GM21515 (cell line): ENCODE results near the gene MLXIP.
"Not testable (repeated sequence)": the region's sequence is repeated elsewhere in the genome, so short reads cannot be mapped to it uniquely, and the experiment has no call there.

ENCODE experiments used
- ATAC-seq: cut with Tn5 transposase; IDR thresholded peaks from one replicate; pipeline ENCODE4 v1.9.1; 2021; ENCODE audit not compliant: unreplicated experiment

MLXIP gene

DNA sequence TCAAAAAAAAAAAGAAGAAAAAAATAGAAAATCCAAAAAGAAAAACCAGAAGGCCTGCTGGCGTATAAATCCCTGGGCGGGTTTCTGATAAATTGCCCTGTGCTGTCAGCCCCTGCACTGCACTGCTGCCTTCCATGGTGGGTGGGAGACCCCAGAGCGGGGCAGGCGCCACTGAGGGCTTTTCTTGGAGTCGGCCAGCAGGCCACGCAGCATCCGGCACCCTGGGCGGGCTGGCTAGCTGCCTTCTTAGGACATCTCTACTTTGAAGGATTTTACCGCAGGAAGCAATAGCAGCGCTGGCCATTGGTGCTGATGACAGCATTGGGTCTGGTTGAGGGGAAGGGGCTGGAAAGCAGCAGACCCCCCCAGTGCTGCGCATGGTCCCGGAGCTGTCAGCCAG is 66.3 kb downstream of the MLXIP start:
- ATAC-seq = no peak

GRCh38 chr12:122145505-122146330 is 67.2 kb downstream of the MLXIP start:
- no peak for ATAC-seq

GRCh38 chr12:122147514-122148290 is 69.1 kb downstream of the MLXIP start:
- no peak for ATAC-seq

DNA sequence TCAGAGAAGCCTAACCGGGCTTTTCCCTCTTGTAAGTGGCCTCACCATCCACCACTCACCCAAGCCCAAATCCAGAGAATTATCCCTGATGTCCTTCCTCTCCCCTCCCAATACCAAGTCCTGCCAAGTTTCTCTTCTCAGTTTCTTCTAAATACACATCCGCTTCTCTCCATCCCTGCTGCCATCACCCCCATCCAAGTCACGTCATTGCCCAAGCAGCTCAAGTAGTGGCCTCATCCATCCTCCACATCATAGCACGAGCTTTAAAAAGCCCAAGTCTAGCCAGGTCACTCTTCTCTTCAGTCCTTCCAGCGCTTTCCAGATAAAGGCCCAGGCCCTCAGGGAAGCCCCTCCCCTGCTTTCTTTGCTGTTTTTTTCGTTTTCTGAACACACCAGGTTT is 70.1 kb downstream of the MLXIP start:
- ATAC-seq = no peak

DNA sequence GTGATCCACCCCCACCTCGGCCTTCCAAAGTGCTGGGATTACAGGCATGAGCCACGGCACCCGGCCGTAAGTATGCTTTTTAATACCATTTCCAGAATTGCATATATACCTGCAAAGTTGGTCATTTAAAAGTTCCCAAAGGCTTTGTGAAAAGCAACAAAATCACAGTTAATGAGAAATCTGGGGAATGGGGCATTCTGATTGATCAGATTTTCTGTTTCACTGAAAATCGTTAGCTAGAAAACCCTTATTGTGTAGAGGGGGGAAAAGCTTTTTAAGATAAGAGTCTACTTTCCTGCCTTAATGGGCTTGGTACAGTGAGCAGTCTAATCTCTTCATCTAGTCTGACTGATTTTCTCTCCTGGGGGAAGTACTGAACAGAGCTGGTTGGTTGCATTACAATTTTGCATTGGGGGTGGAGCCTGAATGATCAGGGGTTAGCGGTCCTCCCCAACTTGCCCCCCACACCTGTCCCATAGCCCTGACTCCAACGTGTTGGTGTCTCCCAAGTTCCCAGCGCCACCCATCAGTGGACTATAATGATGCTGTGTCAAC is 71.6 kb downstream of the MLXIP start:
- no peak for ATAC-seq

DNA sequence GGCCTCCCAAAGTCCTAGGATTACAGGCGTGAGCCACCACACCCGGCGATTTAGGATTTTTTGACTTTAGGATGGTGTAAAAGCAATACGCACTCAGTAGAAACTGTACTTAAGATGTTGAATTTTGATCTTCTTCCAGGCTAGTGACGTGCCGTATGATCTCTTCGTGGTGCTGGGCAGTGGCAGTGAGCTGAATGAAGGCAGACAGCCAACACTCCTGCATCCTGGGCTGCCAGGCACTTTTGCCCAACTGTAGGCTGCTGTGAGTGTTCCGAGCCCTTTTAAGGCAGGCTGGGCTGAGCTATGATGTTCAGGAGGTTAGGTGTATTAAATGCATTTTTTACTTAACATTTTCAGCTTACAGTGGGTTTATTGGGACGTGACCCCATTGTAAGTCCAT is 74.2 kb downstream of the MLXIP start:
- ATAC-seq = no peak

DNA sequence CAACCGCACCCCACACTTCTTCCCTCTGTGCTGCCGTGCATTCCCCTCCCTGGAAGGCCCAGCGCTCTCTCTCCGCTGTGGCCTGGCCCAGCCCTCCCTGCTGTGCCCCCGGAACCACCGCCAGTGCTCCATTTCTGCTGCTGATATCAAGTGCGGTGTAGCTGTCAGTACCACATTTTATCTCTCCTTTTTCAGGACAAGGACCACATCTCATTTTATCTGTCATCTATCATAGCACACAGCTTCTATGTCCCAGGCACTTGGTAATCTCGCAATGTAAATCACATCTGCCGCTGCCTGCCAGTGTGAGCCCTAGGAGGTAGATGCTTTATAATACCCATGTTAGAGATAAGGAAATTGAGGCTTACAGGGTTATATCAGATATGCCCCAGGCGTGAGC is 77.1 kb downstream of the MLXIP start:
- no peak for ATAC-seq

- no peak for ATAC-seq
Measured at GRCh38 chr12:122158700-122159285, 80.2 kb downstream of the MLXIP start.

DNA sequence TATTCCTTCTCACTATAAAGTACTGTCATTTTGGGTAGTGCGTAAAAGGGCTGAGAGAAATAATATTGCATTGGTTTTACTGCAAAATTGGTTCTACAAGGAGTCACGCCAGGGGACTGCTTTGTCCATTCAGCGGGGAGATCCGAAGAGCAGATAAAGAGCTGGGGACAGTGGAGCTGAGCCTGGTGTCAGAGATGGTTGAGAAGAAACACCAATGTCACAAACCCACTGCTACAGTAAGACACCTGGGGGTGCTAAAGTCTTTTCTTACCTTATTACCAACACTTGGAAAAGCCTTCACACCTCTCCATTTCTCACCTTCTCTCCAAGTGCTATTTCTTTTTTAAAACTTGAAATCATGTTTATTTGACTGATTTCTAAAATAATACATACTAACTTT is 81.3 kb downstream of the MLXIP start:
- ATAC-seq = no peak

DNA sequence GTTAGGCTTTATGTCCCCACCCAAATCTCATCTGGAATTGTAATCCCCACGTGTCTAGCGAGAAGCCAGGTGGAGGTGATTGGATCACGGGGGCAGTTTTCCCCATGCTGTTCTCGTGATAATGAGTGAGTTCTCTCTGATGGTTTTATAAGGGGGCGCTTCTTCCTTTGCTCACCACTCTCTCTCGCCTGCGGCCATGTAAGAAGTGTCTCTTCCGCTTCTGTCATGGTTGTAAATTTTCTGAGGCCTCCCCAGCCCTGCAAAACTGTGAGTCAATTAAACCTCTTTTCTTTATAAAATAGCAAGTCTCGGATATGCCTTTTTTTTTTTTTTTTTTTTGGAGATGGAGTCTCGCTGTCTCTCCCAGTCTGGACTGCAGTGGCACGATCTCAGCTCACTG is 82.2 kb downstream of the MLXIP start:
- ATAC-seq = no peak

DNA sequence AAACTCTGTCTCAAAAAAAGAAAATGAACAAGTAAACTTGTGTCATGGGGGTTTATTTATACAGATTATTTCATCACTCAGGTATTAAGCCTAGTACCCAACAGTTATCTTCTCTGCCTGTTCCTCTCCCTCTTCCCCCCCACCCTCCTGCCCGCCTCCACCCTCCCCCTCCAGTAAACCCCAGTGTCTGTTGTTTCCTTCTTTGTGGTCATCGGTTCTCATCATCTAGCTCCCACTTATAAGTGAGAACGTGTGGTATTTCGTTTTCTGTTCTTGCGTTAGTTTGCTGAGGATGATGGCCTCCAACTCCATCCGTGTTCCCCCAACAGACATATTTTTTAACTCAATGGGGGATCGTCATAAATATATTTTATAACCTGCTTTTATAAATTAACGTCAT is 83.1 kb downstream of the MLXIP start:
- no peak for ATAC-seq

- ATAC-seq = no peak
Measured at GRCh38 chr12:122162976-122163375, 84.4 kb downstream of the MLXIP start.

DNA sequence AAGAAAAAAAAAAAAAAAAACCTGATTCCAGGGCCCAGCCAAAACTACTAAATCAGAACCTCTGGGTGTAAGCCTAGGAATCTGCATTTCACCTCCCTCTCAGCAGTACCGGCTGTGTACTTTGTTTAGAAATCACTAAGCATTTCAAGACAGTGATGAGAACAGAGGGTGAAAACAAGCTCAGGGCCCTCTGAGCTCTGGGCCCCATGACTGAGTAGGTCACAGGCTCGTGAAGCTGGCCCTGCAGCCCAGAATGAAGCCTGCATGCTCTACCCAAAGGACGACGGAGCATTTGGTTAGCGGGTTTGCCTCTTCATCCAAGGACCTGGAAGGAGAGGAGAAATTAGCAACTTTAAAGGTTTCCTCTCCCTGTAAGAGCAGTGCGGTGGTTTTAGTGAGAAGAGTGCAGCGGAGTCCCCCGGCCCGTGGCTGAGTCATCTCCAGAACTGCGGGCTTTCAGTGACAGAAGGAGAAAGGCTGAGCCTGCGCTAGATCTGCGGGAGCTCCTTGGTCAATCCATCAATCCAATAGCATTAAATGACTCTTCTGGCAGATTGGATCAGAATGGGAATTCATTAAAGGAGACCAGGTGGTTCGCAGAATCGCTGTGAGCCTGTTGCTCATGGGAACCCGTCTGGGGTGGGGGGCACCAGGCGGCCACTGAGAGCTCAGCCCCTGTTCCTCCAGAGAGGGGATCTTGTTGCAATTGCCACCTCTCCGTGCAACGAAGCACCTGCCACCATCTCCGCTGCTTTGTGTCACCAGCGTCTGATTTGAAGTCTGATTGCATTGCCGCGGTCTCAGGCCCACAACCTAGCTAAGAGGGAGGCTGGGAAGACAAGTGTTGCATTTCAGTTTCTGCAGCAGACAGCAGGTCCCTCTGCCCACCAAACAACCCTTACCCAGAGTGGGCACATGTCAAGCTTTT is 88.1 kb downstream of the MLXIP start:
- peak; percentile 62 for ATAC-seq

DNA sequence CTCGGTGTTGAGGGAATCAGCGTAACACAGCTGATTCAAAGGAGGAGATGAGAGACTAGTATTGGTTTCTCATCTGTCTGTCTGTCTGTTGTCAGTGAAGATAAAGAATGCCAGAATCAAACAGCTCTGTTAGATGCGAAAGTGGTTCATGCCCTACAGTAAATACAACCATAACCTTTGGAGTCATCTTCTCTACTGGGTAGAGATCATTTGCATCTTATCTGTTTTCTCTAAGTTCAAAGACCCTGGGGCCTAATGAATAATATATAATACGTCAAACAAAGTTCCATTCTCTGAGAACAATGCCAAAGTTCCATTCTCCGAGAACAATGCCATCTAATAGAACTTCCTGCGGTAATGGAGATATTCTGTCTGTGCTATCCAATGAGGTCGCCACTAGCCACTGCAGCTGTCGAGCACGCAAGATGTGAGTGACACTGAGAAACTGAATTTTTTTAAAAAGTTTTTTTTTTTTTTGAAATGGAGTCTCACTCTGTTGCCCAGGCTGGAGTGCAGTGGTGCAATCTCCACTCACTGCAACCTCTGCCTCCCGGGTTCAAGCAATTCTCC is 88.9 kb downstream of the MLXIP start:
- ATAC-seq = no peak

- ATAC-seq = no peak
Measured at GRCh38 chr12:122168492-122168891, 89.9 kb downstream of the MLXIP start.

DNA sequence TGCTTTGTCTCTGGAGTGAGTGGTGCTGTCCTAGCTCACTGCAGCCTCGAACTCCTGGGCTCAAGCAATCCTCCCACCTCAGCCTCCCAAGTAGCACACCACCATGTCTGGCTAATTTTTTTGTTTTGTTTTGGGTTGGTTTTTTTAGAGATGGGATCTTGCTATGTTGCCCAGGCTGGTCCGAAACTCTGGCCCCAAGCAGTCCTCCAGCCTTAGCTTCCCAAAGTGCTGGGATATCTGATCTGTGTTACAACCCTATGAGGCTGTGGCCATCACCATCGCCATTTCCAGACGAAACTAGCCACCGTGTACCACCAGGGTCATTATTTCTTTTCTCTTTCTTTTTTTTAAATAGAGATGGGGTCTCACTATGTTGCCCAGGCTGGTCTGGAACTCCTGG is 92.8 kb downstream of the MLXIP start:
- no peak for ATAC-seq

DNA sequence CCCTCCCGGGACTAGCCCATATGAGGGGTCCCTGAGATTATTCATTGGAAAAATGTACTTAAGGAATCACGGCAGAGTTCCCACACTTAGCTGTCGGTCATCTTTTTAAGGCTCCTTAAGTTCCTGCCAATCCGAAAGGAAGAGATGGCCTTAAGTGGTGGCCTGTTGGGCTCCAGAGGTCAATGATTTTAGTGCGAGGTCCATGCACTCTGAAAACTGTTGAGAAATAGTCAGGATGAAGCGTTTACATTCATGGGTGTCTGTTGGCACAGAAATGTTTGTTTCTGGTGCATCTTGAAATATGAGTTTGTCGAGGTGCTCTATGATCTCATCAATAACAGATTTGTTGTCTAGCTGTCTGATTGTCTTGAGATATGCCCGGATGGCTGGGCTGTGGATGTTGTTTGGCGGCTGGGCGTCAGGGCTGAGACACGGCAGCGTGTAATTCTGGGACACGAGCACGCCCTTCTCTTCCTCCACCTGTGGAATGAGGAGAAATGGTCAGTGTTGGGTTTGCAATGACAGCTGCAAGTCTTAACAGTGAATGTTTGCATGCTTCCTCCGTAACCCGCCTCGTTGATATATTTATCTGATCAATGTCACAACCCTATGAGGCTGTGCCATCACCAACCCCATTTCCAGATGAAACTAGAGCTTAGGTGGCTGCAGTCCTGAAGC is 93.8 kb downstream of the MLXIP start:
- no peak for ATAC-seq

DNA sequence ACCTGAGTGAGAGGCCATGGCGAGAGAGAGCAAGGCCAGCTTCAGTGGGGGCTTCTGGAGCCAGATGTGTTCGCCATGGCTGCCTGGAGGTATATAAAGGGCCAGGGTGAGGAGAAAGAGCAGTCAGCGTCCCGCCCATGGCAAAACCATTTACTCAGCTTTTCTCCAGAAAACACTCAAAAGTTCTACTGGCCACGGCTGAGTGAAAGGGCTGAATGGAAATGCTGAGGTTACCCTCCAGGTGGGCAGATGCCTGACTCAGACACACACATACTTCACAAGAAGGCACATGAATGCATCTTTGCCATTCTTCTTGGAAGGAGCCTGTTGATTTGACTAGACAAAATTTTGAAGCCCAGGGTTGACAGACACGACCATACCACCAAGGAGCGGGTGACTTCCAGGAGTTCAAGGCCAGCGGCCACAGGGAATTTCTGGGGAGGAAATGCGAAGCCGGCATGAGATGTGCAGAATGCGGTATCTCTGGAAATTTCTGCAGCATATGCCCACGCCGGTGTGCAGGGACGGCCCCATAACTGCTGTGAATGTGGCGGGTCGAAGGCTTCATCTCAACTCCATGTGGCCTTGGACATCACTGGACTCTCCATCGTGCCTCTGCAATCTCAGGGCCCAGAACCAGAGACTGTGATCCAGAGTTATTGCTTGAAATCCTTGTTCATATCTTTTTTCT is 95.7 kb downstream of the MLXIP start, which contains the start of gene IL31:
TSS of gene IL31 (minus strand) at position 67 of the 691 bp plus-strand sequence. CDS start at position 18, 49 bp downstream.
- ATAC-seq = no peak

DNA sequence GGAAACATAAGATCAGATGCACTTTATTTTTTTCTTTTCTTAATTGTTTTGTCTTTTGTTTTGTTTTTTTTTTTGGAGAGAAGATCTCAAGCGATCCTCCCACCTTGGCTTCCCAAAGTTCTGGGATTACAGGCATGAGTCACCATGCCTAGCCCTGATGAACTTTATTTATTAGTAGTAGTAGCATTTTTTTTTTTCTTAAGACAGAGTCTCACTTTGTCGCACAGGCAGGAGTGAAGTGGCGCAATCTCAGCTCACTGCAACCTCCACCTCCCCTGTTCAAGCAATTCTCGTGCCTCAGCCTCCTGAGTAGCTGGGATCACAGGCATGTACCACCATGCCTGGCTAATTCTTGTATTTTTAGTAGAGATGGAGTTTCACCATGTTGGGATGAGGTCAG is 97.9 kb downstream of the MLXIP start:
- ATAC-seq = not testable (repeated sequence)
